Spleen (tissue), 11 donors: ENCODE measurements around the gene HOXB5. TPM values are rescaled to one million over a fixed set of nuclear protein-coding genes. Genes with fewer than 3 reads are reported as not detected.

ENCODE experiments used
- DNase-seq: peaks from one replicate; pipeline ENCODE4 v3.0.0-alpha.2; 2020
- H3K27ac ChIP-seq, 8 donors: fragments of 200-600 bp; sonication (generic) in 7 of 8; 1 replicate in 4 of 8; 2 replicates in 4 of 8; pipeline versions ENCODE4 v1.5.0 to v1.8.0; 2016 to 2021; ENCODE audit warnings: inconsistent platforms in 4 of 8, mild to moderate bottlenecking in 4 of 8, moderate library complexity in 1 of 8
- H3K27me3 ChIP-seq, 7 donors: fragments of 200-600 bp; sonication (generic) in 6 of 7; replicated peaks in 1 of 7; 1 replicate in 4 of 7; 2 replicates in 3 of 7; pipeline versions ENCODE4 v1.5.0 to v1.8.0; 2016 to 2021; ENCODE audit warnings: inconsistent platforms in 3 of 7, mild to moderate bottlenecking in 1 of 7
- H3K36me3 ChIP-seq, 6 donors: fragments of 200-600 bp; sonication (generic) in 5 of 6; 1 replicate in 4 of 6; 2 replicates in 2 of 6; pipeline versions ENCODE4 v1.5.0 to v1.8.0; 2016 to 2021; ENCODE audit warnings: inconsistent platforms in 2 of 6
- H3K4me1 ChIP-seq, 6 donors: fragments of 200-600 bp; sonication (generic) in 5 of 6; 1 replicate in 3 of 6; 2 replicates in 3 of 6; pipeline versions ENCODE4 v1.5.0 to v1.8.0; 2016 to 2021; ENCODE audit warnings: inconsistent platforms in 3 of 6
- H3K4me3 ChIP-seq, 8 donors: fragments of 200-600 bp; sonication (generic) in 7 of 8; 1 replicate in 4 of 8; 2 replicates in 4 of 8; pipeline versions ENCODE4 v1.5.0 to v1.8.0; 2016 to 2021; ENCODE audit warnings: inconsistent platforms in 4 of 8, mild to moderate bottlenecking in 4 of 8, moderate library complexity in 2 of 8
- H3K9me3 ChIP-seq, 8 donors: fragments of 200-600 bp; sonication (generic) in 7 of 8; 1 replicate in 4 of 8; 2 replicates in 4 of 8; pipeline versions ENCODE4 v1.5.0 to v1.8.0; 2016 to 2021; ENCODE audit warnings: inconsistent platforms in 4 of 8
- CTCF ChIP-seq, 11 experiments: fragments of 200-600 bp in 7 of 11; fragments of 450-650 bp in 4 of 11; sonication (generic) in 4 of 11; IDR thresholded peaks in 8 of 11; conservative IDR thresholded peaks in 3 of 11; 1 replicate in 7 of 11; 2 replicates in 4 of 11; pipeline versions ENCODE4 v1.4.0 to v1.8.0; 2016 to 2021; ENCODE audit warnings: antibody characterized with exemption in 11 of 11, inconsistent platforms in 4 of 11, mild to moderate bottlenecking in 1 of 11
- POLR2A ChIP-seq, 3 donors: fragments of 450-650 bp; IDR thresholded peaks; one replicate each; pipeline ENCODE4 v1.5.1; 2017; ENCODE audit warnings: antibody characterized with exemption in 3 of 3, mild to moderate bottlenecking in 1 of 3
- POLR2AphosphoS5 ChIP-seq, 3 donors: sonication (generic); formaldehyde crosslinking; IDR thresholded peaks; one replicate each; pipeline ENCODE4 v1.5.1; 2017; ENCODE audit warnings: antibody characterized with exemption in 3 of 3
- WGBS, 5 donors: extraction: QIAGEN DNeasy Blood & Tissue Kit in 3 of 5; methylation state at CpG; one replicate each; pipeline versions ENCODE4 v1.1.5 to v1.1.7; 2013 to 2018; 5-methylcytosine and 5-hydroxymethylcytosine counted together
- intact Hi-C: fragments of 100-400 bp; cut with DNase I; formaldehyde crosslinking; loops from one replicate; pipeline ENCODE4 v1.15.0; 2023; ENCODE audit warnings: low total_unique reads
- polyA plus RNA-seq, 3 donors: library from polyadenylated mRNA; stranded (reverse); fragments of 200-250 nt; gene quantifications; one replicate each; pipeline ENCODE4 v1.2.1, GENCODE V29; 2013
- total RNA-seq, 7 donors: library from RNA; depleted of rRNA in 3 of 7; stranded (reverse); fragments of >200 nt in 3 of 7; fragmentation: NEBNext Ultra II Directional in 4 of 7; extraction: Animal tissue kit (Norgen Biotek cat#: 25700) in 4 of 7; gene quantifications; one replicate each; pipeline versions ENCODE4 v1.1.0 to v1.2.1, GENCODE V29; 2016 to 2021
- donor health status: healthy with polysubstance abuse.
- donor health status: DM: no; HTN: no; CAD: no; lungs with moderate emphysema.
- donor health status: DM: no; HTN: no; CAD: no.
- donor health status: Bipolar disorder and iron deficiency.
- donor health status: healthy.
- donor health status: DM: no; HTN: no; CAD: no.
- donor health status: DM: yes; HTN: yes; CAD: no.

The HOXB5 gene
- total and polyA plus RNA-seq, 10 donors: 0.43 to 2.6 (median 1.1) TPM

DNA sequence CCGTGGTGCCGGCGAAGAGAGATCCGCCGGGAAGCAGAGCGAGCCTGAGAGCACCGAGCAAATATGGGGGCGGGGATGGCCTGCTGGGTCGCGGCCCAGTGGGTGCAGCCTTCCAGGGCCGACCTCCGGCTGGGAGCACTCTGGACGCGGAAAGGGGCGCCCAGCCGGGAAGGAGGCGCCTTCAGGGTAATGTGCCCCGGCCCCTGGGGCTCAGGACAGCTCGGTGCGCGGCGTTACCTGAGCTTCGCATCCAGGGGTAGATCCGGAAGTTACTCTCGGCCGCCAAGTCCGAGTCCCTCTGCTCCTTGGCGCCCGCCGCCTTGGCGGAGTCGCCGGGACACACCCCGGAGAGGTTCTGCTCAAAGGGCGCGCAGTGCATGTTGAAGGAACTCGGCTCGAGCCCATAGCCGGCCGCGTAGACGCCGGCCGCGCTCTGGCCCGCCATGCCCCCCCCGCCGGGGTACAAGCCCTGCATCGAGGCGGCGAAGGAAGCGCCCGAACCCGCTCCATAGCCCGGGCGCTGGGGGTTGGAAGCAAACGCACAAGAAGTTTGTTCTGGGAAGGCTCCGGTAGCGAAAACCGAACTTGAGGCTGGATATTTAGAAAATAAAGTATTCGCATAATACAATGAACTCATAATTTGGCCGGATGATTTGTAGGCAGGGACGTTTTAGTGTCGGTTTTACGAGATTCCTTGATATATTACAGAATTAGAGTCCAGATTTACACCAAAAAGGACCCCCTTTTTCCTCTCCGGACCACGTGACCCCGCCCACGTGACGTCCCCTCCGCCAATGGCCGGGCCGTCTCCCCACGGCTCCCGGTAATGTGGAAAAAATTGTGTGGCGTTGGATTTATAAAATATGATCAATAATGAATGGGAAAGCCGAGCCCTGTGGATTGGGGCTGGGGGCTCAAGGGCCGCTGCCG, 17.0 kb upstream of the HOXB5 start, which contains the start of gene HOXB7:
Gene HOXB7 (minus strand): TSS at position 736 of the 930 bp plus-strand sequence. CDS start 99 bp downstream, at position 637.
- H3K4me3 ChIP-seq: peak within 1 kb of the TSS; percentile 45 to 85 (median 66)
- H3K9me3 ChIP-seq: no peaks in the 10 kb centered on the region
- peak in 2 of 3 donors; percentile 37 to 43 for TF ChIP-seq POLR2AphosphoS5 (IDR thresholded peaks at IDR 0.05)
- TF ChIP-seq POLR2A (IDR thresholded peaks at IDR 0.05): no peak
- intact Hi-C loops: loop anchor here (10.0 kb wide), 1 partner anchor 456 kb away; no protein-coding TSS in a partner anchor
- peak within 1 kb of the TSS in 7 of 8 donors; percentile 38 to 80 (median 65) for H3K27ac ChIP-seq
- H3K4me1 ChIP-seq: peaks cover 14 to 59% (median 49%) of the 10 kb centered on the region in 6 donors
- no peaks in the 10 kb centered on the region for H3K36me3 ChIP-seq
- DNase-seq: peak; percentile 85
- WGBS, 5 donors: 0 to 1% (median 1%) methylated on average over 33 to 79 of the region's 79 CpGs
- H3K27me3 ChIP-seq: peaks cover 4 to 100% (median 80%) of the 10 kb centered on the region in 7 donors

GRCh38 chr17:48609759-48610281, 16.2 kb upstream of the HOXB5 start:
- Histone ChIP-seq H3K9me3 (no peaks in the 10 kb centered on the region), H3K4me3 (peak overlapping the region; percentile 45 to 85 (median 66)), H3K36me3 (no peaks in the 10 kb centered on the region), H3K4me1 (peaks cover 14 to 57% (median 49%) of the 10 kb centered on the region in 6 donors), H3K27me3 (peaks cover 4 to 100% (median 80%) of the 10 kb centered on the region in 7 donors), H3K27ac (peak overlapping the region in 5 of 8 donors; percentile 63 to 80 (median 67))
- TF ChIP-seq CTCF (IDR thresholded peaks at IDR 0.05 in 8 of 11, conservative IDR thresholded peaks at IDR 0.05 in 3 of 11) (no peak), POLR2A (IDR thresholded peaks at IDR 0.05) (no peak), POLR2AphosphoS5 (IDR thresholded peaks at IDR 0.05) (no peak)
- 11 to 18% (median 16%) methylated on average over 13 to 15 of the region's 15 CpGs for WGBS, 5 donors
- DNase-seq: no peak
- intact Hi-C loops: loop anchor here (10.0 kb wide), 1 partner anchor 455 kb away; no protein-coding TSS in a partner anchor

GRCh38 chr17:48609033-48609432, 15.5 kb upstream of the HOXB5 start:
- peaks cover 11 to 57% (median 44%) of the 10 kb centered on the region in 6 donors for H3K4me1 ChIP-seq
- no peak for DNase-seq
- no peaks in the 10 kb centered on the region for H3K9me3 ChIP-seq
- H3K27me3 ChIP-seq: peaks cover 0 to 100% (median 80%) of the 10 kb centered on the region in 7 donors
- H3K4me3 ChIP-seq: no peak overlapping the region
- intact Hi-C loops: no loop called here
- H3K36me3 ChIP-seq: no peaks in the 10 kb centered on the region
- no peak overlapping the region for H3K27ac ChIP-seq
- no peak for TF ChIP-seq POLR2A (IDR thresholded peaks at IDR 0.05)

DNA sequence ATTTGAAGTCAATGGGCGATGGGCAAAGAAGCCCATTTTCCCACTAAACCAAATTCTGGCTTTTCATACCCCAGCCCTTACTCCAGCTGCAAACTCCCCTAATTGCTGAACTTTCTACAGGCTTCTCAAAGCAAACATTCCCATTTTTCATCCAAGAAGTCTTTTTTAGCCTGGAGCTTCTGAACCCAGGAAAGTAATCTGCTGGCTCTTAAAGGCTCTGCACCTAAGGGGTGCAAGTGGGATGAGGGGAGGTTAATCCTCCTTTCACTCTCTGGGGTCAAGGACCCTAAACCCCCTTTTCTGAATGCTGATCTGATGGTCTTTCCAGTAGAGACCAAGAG, 14.9 kb upstream of the HOXB5 start:
- peaks cover 0 to 100% (median 79%) of the 10 kb centered on the region in 7 donors for H3K27me3 ChIP-seq
- intact Hi-C loops: no loop called here
- no peaks in the 10 kb centered on the region for H3K36me3 ChIP-seq
- H3K9me3 ChIP-seq: no peaks in the 10 kb centered on the region
- no peak overlapping the region for H3K27ac ChIP-seq
- no peak for DNase-seq
- H3K4me3 ChIP-seq: no peak overlapping the region
- H3K4me1 ChIP-seq: peaks cover 7 to 57% (median 39%) of the 10 kb centered on the region in 6 donors
- TF ChIP-seq CTCF (IDR thresholded peaks at IDR 0.05 in 8 of 11, conservative IDR thresholded peaks at IDR 0.05 in 3 of 11): no peak
- WGBS, 5 donors: 93 to 100% (median 96%) methylated on average over 1 of the region's 1 CpG
